ENCODE results near the gene DIPK1B.

Gene DIPK1B

DNA sequence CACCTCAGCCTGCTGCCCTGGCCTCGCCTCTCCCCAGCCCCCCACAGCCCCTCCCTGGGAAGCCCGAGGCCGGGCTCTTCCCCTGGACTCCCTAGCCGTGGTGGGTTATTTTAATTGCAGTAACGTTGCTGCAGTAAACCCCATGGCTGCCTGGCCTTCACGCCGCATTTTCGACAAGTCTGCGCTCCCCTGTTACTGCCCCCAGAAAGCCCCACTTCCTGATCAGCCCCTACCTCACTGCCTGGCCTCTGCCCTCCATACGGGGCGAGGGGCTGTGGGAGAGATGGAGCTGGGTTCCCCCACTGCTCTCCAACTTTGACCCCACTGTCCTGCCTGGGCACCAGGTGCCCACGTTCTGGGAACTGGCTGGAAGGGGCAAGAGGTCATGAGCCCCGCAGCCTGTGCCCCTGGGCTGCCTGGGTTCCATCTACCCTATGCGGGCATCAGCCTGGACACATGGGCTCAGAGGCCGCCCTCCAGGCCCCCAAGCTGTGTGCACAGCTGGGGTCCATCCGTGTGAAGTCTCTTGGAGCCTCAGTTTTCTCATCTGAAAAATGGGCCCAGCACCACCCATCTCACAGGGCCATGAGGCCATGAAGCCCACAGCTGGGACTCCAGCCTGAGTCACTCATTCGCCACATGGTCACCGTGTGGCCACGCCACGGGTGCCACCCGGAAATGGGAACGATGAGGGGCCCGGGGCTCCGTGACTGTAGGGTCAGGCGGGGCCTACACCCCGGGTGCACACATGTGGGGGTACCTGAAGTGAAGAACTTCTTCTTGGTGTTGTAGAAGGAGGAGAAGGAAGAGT is 38.2 kb upstream of the DIPK1B start:
- Histone ChIP-seq H3K27ac (ENCODE audit: low read depth in 2 of 2, low read length in 2 of 2) (peak overlapping the region in 1 of 2 donors; percentile 68), H3K36me3 (ENCODE audit: control insufficient read depth in 2 of 2, insufficient read depth in 2 of 2, low read length in 2 of 2) (peaks cover 11 to 20% of the 10 kb centered on the region in 2 donors), H3K4me3 (ENCODE audit: low read length in 2 of 2) (no peak overlapping the region), H3K9ac (ENCODE audit: low read depth in 1 of 2, low read length in 2 of 2) (no peak overlapping the region), H3K4me1 (ENCODE audit: control insufficient read depth in 2 of 2, insufficient read depth in 2 of 2, low read length in 2 of 2) (peaks cover 10 to 17% of the 10 kb centered on the region in 2 donors), H3K27me3 (ENCODE audit: control insufficient read depth in 2 of 2, insufficient read depth in 2 of 2, low read length in 2 of 2) (peaks cover 5 to 8% of the 10 kb centered on the region in 2 donors), H3K9me3 (ENCODE audit: control insufficient read depth in 2 of 2, low read length in 2 of 2) (no peaks in the 10 kb centered on the region)

DNA sequence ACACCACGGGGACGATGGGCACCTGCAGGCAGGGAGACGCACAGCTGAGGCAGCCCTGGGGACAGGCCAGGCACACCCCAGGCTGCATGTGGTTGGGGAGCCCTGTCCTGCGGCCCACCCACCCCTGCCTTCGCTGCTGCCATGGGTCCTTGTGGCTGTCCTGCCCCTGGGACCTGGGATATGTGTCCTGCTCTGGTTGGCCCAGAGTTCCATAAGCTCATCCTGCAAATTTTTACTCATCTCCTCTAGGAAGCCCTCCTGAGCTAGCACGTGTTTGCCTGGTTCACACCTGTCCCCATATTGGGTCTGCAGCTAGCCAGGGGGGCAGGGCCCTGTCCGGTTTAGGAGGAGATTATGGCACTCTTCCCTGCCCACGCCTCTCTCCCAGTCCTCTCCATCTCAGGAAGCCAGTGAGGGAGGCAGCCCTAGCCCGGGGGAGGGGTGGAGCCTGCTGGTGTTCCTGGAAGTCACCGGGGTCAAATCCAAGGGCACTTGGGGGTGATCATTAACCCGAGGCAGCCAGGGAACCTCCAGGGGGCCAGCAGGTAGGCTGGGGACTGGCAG is 37.5 kb upstream of the DIPK1B start:
- H3K9me3 ChIP-seq (ENCODE audit: control insufficient read depth in 2 of 2, low read length in 2 of 2): no peaks in the 10 kb centered on the region
- peak overlapping the region in 1 of 2 donors; percentile 48 for H3K9ac ChIP-seq (ENCODE audit: low read depth in 1 of 2, low read length in 2 of 2)
- no peak overlapping the region for H3K4me3 ChIP-seq (ENCODE audit: low read length in 2 of 2)
- H3K27me3 ChIP-seq (ENCODE audit: control insufficient read depth in 2 of 2, insufficient read depth in 2 of 2, low read length in 2 of 2): peaks cover 3 to 4% of the 10 kb centered on the region in 2 donors
- H3K27ac ChIP-seq (ENCODE audit: low read depth in 2 of 2, low read length in 2 of 2): peak overlapping the region in 1 of 2 donors; percentile 68
- peaks cover 10 to 17% of the 10 kb centered on the region in 2 donors for H3K4me1 ChIP-seq (ENCODE audit: control insufficient read depth in 2 of 2, insufficient read depth in 2 of 2, low read length in 2 of 2)
- H3K36me3 ChIP-seq (ENCODE audit: control insufficient read depth in 2 of 2, insufficient read depth in 2 of 2, low read length in 2 of 2): peaks cover 11 to 20% of the 10 kb centered on the region in 2 donors

GRCh38 chr9:136675477-136676296 is 36.7 kb upstream of the DIPK1B start:
- Histone ChIP-seq H3K4me3 (ENCODE audit: low read length in 2 of 2) (no peak overlapping the region), H3K36me3 (ENCODE audit: control insufficient read depth in 2 of 2, insufficient read depth in 2 of 2, low read length in 2 of 2) (peaks cover 11 to 20% of the 10 kb centered on the region in 2 donors), H3K27ac (ENCODE audit: low read depth in 2 of 2, low read length in 2 of 2) (peak overlapping the region; percentile 23 to 68), H3K9me3 (ENCODE audit: control insufficient read depth in 2 of 2, low read length in 2 of 2) (no peaks in the 10 kb centered on the region), H3K4me1 (ENCODE audit: control insufficient read depth in 2 of 2, insufficient read depth in 2 of 2, low read length in 2 of 2) (peaks cover 10 to 17% of the 10 kb centered on the region in 2 donors), H3K27me3 (ENCODE audit: control insufficient read depth in 2 of 2, insufficient read depth in 2 of 2, low read length in 2 of 2) (no peaks in the 10 kb centered on the region), H3K9ac (ENCODE audit: low read depth in 1 of 2, low read length in 2 of 2) (peak overlapping the region in 1 of 2 donors; percentile 51)

DNA sequence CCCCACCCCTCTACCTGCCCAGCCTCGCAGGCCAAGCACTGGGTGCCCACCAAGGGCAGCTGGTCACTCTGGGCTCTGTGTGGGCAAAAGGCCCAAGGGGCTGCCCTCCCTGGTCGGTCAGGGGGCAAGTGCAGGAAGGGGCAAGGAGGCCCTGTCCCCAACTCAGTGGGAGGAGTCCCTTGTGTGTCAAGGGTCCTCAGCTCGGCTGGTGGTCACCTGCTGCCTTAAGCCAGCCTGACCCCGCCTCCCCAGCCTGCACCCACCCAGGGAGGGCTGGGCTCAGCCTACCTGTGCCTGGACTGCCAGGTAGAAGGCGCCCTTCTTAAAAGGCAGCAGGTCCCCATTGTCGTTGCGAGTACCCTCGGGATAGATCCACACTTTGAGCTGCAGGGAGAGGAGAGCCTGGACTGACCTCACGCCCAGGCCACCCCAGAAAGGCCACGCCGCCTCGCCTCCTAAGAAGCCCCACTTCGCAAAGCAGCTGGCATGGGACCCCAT is 36.0 kb upstream of the DIPK1B start:
- Histone ChIP-seq H3K9me3 (ENCODE audit: control insufficient read depth in 2 of 2, low read length in 2 of 2) (no peaks in the 10 kb centered on the region), H3K36me3 (ENCODE audit: control insufficient read depth in 2 of 2, insufficient read depth in 2 of 2, low read length in 2 of 2) (peaks cover 11 to 20% of the 10 kb centered on the region in 2 donors), H3K27ac (ENCODE audit: low read depth in 2 of 2, low read length in 2 of 2) (peak overlapping the region; percentile 23 to 68), H3K9ac (ENCODE audit: low read depth in 1 of 2, low read length in 2 of 2) (peak overlapping the region in 1 of 2 donors; percentile 51), H3K27me3 (ENCODE audit: control insufficient read depth in 2 of 2, insufficient read depth in 2 of 2, low read length in 2 of 2) (no peaks in the 10 kb centered on the region), H3K4me3 (ENCODE audit: low read length in 2 of 2) (no peak overlapping the region), H3K4me1 (ENCODE audit: control insufficient read depth in 2 of 2, insufficient read depth in 2 of 2, low read length in 2 of 2) (peaks cover 10 to 17% of the 10 kb centered on the region in 2 donors)

- H3K9me3 ChIP-seq (ENCODE audit: control insufficient read depth in 2 of 2, low read length in 2 of 2): no peaks in the 10 kb centered on the region
- H3K9ac ChIP-seq (ENCODE audit: low read depth in 1 of 2, low read length in 2 of 2): no peak overlapping the region
- no peak overlapping the region for H3K27ac ChIP-seq (ENCODE audit: low read depth in 2 of 2, low read length in 2 of 2)
- no peaks in the 10 kb centered on the region for H3K27me3 ChIP-seq (ENCODE audit: control insufficient read depth in 2 of 2, insufficient read depth in 2 of 2, low read length in 2 of 2)
- H3K36me3 ChIP-seq (ENCODE audit: control insufficient read depth in 2 of 2, insufficient read depth in 2 of 2, low read length in 2 of 2): peaks cover 11 to 20% of the 10 kb centered on the region in 2 donors
- peaks cover 10 to 17% of the 10 kb centered on the region in 2 donors for H3K4me1 ChIP-seq (ENCODE audit: control insufficient read depth in 2 of 2, insufficient read depth in 2 of 2, low read length in 2 of 2)
- no peak overlapping the region for H3K4me3 ChIP-seq (ENCODE audit: low read length in 2 of 2)
These were observed 35.3 kb upstream of the DIPK1B start for GRCh38 chr9:136676920-136677686.

DNA sequence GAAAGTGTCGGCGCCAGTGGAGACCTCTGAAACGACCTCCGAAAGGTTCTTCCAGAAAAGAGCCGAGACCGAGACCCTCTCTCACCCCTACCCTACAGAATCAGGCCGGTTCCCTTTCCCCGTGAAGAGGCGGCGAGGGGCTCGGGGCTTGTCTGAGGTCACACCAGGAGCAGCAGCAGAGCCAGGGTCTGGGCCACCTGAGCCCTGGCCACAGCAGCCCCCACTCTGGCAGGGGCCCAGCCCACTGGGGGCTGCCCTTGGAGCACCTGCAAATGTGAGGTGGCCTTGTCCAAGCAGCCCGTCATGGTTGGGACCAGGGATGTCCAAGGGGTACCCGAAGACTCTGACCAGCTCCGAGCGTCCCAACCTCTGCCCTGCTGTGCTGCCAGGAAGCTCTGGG is 34.3 kb upstream of the DIPK1B start:
- H3K27ac ChIP-seq (ENCODE audit: low read depth in 2 of 2, low read length in 2 of 2): no peak overlapping the region
- H3K9ac ChIP-seq (ENCODE audit: low read depth in 1 of 2, low read length in 2 of 2): no peak overlapping the region
- peaks cover 11 to 20% of the 10 kb centered on the region in 2 donors for H3K36me3 ChIP-seq (ENCODE audit: control insufficient read depth in 2 of 2, insufficient read depth in 2 of 2, low read length in 2 of 2)
- H3K27me3 ChIP-seq (ENCODE audit: control insufficient read depth in 2 of 2, insufficient read depth in 2 of 2, low read length in 2 of 2): no peaks in the 10 kb centered on the region
- no peak overlapping the region for H3K4me3 ChIP-seq (ENCODE audit: low read length in 2 of 2)
- peaks cover 10 to 17% of the 10 kb centered on the region in 2 donors for H3K4me1 ChIP-seq (ENCODE audit: control insufficient read depth in 2 of 2, insufficient read depth in 2 of 2, low read length in 2 of 2)
- no peaks in the 10 kb centered on the region for H3K9me3 ChIP-seq (ENCODE audit: control insufficient read depth in 2 of 2, low read length in 2 of 2)

GRCh38 chr9:136678624-136679023 is 33.7 kb upstream of the DIPK1B start:
- no peaks in the 10 kb centered on the region for H3K27me3 ChIP-seq (ENCODE audit: control insufficient read depth in 2 of 2, insufficient read depth in 2 of 2, low read length in 2 of 2)
- H3K4me1 ChIP-seq (ENCODE audit: control insufficient read depth in 2 of 2, insufficient read depth in 2 of 2, low read length in 2 of 2): peaks cover 10 to 17% of the 10 kb centered on the region in 2 donors
- no peaks in the 10 kb centered on the region for H3K9me3 ChIP-seq (ENCODE audit: control insufficient read depth in 2 of 2, low read length in 2 of 2)
- no peak overlapping the region for H3K27ac ChIP-seq (ENCODE audit: low read depth in 2 of 2, low read length in 2 of 2)
- peaks cover 11 to 21% of the 10 kb centered on the region in 2 donors for H3K36me3 ChIP-seq (ENCODE audit: control insufficient read depth in 2 of 2, insufficient read depth in 2 of 2, low read length in 2 of 2)
- no peak overlapping the region for H3K9ac ChIP-seq (ENCODE audit: low read depth in 1 of 2, low read length in 2 of 2)
- H3K4me3 ChIP-seq (ENCODE audit: low read length in 2 of 2): no peak overlapping the region

DNA sequence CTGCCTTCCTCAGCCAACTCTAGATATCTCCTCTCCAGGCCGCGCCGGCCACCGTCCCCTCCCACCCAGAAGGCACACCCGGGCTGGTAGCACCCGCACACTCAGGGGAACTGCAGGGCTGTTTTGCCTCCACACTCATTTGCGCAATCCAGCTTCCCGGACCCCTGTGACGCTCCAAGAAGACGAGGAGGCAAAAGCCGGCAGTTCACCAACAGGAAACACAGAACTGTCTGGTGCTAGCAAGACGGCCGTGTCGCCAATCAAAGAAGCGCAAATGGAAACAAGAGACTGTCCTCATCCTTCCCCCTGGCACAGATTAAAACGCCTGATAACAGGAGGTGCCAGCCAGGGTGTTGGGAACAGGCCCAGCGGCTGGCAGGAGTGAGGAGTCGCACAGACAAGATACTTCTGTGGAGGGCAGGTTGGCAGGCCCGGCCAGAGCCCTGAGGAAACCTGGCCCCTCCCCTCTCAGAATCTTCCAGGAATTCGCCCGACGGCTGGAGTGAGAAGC is 32.9 kb upstream of the DIPK1B start:
- H3K27ac ChIP-seq (ENCODE audit: low read depth in 2 of 2, low read length in 2 of 2): no peak overlapping the region
- H3K9ac ChIP-seq (ENCODE audit: low read depth in 1 of 2, low read length in 2 of 2): no peak overlapping the region
- H3K4me3 ChIP-seq (ENCODE audit: low read length in 2 of 2): no peak overlapping the region
- H3K4me1 ChIP-seq (ENCODE audit: control insufficient read depth in 2 of 2, insufficient read depth in 2 of 2, low read length in 2 of 2): peaks cover 10 to 17% of the 10 kb centered on the region in 2 donors
- no peaks in the 10 kb centered on the region for H3K27me3 ChIP-seq (ENCODE audit: control insufficient read depth in 2 of 2, insufficient read depth in 2 of 2, low read length in 2 of 2)
- peaks cover 10 to 17% of the 10 kb centered on the region in 2 donors for H3K36me3 ChIP-seq (ENCODE audit: control insufficient read depth in 2 of 2, insufficient read depth in 2 of 2, low read length in 2 of 2)
- no peaks in the 10 kb centered on the region for H3K9me3 ChIP-seq (ENCODE audit: control insufficient read depth in 2 of 2, low read length in 2 of 2)

DNA sequence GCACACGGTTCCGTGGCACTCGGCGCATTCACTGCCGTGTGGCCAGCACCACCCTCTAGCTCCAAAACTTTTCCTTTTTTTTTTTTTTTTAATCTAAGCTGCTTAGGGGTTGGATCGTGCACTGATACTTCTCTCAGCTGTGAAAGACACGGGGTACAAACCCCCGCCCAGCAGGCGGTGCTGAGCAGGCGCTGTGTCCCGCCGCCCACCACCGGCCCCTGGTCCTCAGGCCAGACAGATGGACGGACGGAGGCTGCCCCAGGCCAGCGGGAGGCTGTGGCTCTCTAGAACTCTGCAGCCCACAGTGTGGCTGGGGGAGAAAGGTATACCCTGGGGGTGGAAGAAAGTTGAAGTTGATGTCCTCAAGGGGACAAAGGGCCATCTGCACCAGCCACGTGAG is 31.3 kb upstream of the DIPK1B start:
- Histone ChIP-seq H3K27ac (ENCODE audit: low read depth in 2 of 2, low read length in 2 of 2) (no peak overlapping the region), H3K4me3 (ENCODE audit: low read length in 2 of 2) (no peak overlapping the region), H3K36me3 (ENCODE audit: control insufficient read depth in 2 of 2, insufficient read depth in 2 of 2, low read length in 2 of 2) (peaks cover 5 to 15% of the 10 kb centered on the region in 2 donors), H3K27me3 (ENCODE audit: control insufficient read depth in 2 of 2, insufficient read depth in 2 of 2, low read length in 2 of 2) (no peaks in the 10 kb centered on the region), H3K4me1 (ENCODE audit: control insufficient read depth in 2 of 2, insufficient read depth in 2 of 2, low read length in 2 of 2) (peaks cover 17 to 18% of the 10 kb centered on the region in 2 donors), H3K9me3 (ENCODE audit: control insufficient read depth in 2 of 2, low read length in 2 of 2) (no peaks in the 10 kb centered on the region), H3K9ac (ENCODE audit: low read depth in 1 of 2, low read length in 2 of 2) (no peak overlapping the region)
